ENCODE measurements around the gene ORC3.
"Not testable (repeated sequence)": the region's sequence is repeated elsewhere in the genome, so short reads cannot be mapped to it uniquely, and the experiment has no call there.

Gene ORC3

GRCh38 chr6:87600576-87600975 lies 10.6 kb downstream of the ORC3 start:
- DNase-seq (ENCODE audit: low read depth in 2 of 2): no peak

- no peak for DNase-seq (ENCODE audit: low read depth in 2 of 2)
Measured at GRCh38 chr6:87606199-87606598, 16.3 kb downstream of the ORC3 start.

DNA sequence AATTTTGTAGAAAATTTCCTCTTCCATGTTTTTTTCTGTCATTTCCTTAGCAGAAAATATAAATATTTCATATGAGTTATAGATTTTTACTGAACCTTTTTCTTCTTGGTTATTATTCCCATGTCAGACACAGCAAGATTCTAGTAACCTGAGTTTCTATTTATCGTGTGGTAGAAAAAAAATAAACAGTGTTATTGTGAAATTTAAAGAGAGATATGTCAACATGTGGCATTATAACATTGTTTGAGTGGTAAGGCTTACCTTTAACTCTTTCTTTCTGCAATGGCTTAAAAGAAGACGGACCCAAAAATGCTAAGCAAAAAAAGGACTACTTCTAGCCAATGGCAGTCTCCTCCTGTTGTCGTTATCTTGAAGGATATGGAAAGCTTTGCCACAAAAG lies 18.9 kb downstream of the ORC3 start:
- no peak for DNase-seq (ENCODE audit: low read depth in 2 of 2)

GRCh38 chr6:87613018-87613417 lies 23.1 kb downstream of the ORC3 start:
- not testable (repeated sequence) for DNase-seq (ENCODE audit: low read depth in 2 of 2)

- DNase-seq (ENCODE audit: low read depth in 2 of 2): no peak
Measured at GRCh38 chr6:87617405-87617804, 27.5 kb downstream of the ORC3 start.

DNA sequence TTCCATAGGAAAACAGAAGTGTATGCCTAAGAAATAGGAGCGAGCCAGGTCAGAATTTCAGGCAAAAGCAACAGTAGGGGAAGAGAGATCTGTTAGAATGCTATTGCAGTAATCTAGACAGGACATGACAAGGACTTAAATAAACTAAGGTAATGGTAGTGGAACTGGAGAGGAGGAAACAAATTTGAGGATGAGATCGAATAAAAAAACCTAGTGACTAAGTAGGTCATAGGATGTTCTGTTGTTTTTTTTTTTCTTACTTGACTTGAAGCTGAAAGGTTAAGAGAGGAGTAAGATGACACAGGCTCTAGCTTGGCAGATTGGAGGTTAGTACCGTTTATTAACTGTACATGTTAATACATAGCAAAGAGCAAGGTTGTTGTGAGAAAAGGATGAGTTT lies 28.6 kb downstream of the ORC3 start:
- DNase-seq (ENCODE audit: low read depth in 2 of 2): no peak

GRCh38 chr6:87623248-87623647 lies 33.3 kb downstream of the ORC3 start:
- no peak for DNase-seq (ENCODE audit: low read depth in 2 of 2)

DNA sequence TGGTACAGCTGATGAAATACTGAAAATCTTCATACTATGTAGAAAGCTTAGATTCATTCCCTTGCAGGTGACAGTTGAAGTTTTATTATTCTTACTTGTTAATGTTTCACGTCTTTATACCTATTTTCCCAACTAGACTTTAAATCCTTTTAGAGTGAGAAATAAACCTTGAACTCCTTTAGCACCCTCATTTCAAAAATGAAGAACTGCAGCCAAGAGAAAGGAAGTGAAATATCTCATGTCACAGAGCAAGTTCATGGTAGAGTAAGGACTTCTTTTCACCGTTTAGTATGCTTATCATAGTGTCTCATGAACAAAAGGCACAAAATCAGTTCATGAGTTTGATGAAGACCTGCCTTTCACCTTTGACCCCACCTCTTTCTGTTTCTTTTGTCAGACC lies 38.5 kb downstream of the ORC3 start:
- DNase-seq (ENCODE audit: low read depth in 2 of 2): no peak

DNA sequence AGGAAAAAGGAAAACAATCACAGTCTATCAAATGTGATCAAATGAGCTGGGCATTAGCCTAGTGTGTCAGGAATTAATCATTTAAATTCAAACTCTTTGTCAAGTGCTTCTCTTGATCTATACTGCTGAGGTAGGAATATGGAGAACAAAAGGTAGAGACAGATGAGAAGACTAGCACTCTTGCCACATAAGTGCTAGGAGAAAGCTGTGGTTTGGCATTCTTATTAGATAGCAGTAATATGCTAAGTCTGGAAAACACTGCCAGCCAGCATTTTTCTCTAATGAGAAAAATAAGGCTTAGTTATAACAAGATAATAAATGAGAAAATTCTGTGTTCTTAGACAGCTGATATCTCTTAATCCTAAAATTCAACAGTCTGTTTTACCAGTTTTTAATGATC lies 38.9 kb downstream of the ORC3 start:
- DNase-seq (ENCODE audit: low read depth in 2 of 2): no peak

DNA sequence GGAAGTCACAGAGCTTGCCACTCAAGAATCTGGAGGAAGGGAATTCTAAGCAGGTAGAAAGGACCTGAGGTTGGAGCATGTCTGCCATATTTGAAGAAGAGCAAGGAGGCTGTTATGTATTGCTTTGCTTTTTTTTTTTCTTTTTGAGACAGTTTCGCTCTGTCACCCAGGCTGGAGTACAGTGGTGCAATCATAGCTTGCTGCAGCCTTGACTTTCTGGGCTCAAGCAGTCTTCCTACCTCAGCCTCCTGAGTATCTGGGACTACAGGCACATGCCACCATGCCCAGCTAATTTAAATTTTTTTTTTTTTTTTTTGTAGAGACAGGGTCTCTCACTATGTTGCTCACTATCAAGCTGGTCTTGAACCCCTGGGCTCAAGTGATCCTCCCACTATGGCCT lies 40.8 kb downstream of the ORC3 start:
- DNase-seq (ENCODE audit: low read depth in 2 of 2): no peak

GRCh38 chr6:87633851-87634250 lies 43.9 kb downstream of the ORC3 start:
- no peak for DNase-seq (ENCODE audit: low read depth in 2 of 2)

- no peak for DNase-seq (ENCODE audit: low read depth in 2 of 2)
Measured at GRCh38 chr6:87636315-87636714, 46.4 kb downstream of the ORC3 start.

- no peak for DNase-seq (ENCODE audit: low read depth in 2 of 2)
Measured at GRCh38 chr6:87637106-87637505, 47.2 kb downstream of the ORC3 start.

DNA sequence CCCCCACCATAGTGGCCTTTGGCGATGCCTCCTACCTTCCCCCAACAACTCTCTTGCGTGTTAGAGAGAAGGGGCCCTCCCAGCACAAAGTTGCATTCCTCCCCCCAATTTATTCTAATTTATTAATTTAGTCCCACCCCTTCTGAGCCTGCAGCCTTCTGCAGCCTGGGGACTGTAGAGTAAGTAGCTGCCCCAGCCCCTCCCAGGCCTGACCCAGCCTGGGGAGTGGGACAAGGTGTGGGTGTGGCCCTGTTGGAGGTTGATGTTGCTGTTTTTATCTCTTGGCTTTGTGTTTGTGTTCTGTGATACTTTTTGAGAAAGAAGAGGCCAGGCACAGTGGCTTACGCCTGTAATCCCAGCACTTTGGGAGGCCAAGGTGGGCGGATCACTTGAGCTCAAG lies 49.4 kb downstream of the ORC3 start:
- no peak for DNase-seq (ENCODE audit: low read depth in 2 of 2)

DNA sequence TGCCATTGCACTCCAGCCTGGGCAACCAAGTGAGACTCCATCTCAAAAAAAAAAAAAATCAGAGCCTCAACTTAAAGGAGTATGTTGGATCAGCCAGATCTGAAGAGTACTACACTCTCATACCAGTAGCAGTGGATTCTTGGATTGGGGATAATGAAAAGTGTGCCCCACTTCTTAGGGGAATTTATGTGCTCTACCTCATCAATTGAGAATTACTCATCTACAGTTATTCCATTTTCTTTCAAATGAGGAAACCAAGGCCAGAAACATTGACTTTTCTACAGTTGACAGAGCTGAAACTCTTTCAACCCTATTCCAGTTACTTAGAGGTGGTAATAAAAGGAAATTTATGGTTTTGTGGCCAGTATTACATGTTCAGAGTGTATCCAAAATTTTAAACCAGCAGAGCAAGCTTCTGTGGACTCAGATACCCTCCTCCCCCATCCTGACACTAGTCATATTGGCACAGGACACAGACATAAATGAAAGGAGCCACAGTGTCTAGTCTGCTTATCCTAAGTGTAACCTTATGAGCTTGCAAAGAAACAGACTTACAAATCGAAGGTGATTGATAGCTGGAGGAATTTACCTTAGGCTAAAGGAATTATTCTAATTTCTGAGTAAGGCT lies 51.2 kb downstream of the ORC3 start:
- DNase-seq (ENCODE audit: low read depth in 2 of 2): no peak

DNA sequence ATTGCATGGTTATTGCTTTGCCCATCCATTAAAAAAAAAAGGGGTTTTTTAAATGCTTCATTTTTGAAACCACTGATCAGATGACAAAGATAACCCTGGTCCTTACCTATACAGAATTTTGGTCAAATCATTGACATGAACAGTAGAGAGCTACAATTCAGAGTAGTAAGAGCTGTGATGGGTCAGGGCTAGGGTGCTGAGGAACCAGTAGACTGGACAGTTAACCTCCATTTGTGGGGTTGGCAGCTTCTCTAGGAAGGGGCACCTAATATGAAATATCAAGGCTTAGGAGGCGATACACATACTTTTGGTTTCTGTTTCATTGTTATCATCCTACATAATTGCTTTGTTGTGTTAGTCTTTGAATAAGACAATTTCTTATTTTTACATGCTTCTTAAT lies 55.1 kb downstream of the ORC3 start:
- DNase-seq (ENCODE audit: low read depth in 2 of 2): no peak

DNA sequence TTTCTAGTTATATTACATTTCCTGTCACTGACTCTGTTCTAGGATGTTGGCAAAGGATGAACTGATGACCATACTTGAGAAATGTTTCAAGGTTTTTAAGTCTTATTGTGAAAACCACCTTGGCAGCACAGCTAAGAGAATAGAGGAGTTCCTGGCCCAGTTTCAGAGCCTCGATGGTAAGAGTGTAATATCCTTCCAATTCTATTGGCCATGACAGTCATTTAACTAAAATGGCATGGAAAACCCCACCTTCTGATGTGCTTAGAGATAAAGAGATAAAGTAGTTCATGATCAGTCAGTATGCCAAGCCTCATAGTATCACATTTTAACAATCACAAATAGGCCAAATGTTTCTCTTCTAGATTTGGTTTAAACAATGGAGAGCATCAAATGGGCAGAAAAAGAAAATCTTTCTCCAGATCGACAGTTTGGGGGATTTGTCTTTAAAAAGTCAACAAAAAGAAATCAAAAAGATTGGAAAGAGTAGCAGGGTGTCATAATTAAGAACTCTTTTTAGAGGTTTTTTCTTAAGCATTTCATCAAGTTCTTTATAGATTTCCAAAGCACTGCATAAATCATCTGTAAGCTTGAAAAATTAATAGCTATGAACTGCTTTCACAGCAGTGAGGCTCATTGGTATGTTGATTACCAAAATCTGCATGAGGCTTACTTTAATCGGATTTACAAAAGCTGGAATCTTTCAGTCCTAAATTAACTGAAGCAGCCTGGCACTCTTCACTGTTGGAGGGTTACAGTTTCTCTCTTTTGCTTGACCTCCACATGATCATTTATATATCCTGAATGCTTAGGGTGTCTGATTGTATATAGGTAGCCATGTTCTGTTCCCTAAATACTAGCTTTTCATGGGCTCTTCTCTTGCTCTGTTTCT lies 63.4 kb downstream of the ORC3 start:
- DNase-seq (ENCODE audit: low read depth in 2 of 2): no peak

GRCh38 chr6:87654122-87654521 lies 64.2 kb downstream of the ORC3 start:
- DNase-seq (ENCODE audit: low read depth in 2 of 2): no peak

DNA sequence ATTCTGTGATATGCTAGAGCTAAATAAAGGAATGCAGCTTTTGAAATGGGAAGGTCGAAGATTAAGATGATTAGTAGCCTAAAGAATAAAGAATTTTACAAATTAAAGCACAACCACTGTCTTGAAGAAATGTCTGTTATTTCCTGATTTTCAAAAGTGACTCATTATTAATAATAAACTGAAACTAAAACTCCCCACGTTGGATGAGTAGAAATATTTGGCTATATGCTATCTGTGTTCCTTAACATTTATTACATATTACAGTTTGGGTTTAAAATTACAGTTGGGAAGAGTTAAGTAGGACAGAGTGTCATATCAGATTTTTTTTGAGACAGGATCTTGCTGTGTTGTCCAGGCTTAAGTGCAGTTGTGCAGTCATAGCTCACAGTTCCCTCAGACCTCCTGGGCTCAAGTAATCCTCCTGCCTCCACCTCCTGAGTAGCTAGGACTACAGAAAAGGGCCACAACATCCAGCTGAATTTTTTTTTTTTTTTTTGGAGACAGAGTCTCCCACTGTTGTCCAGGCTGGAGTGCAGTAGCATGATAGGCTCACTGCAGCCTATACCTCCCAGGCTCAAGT lies 65.0 kb downstream of the ORC3 start:
- DNase-seq (ENCODE audit: low read depth in 2 of 2): no peak

- no peak for DNase-seq (ENCODE audit: low read depth in 2 of 2)
Measured at GRCh38 chr6:87655824-87656223, 65.9 kb downstream of the ORC3 start.

GRCh38 chr6:87656857-87657256 lies 66.9 kb downstream of the ORC3 start:
- DNase-seq (ENCODE audit: low read depth in 2 of 2): no peak

DNA sequence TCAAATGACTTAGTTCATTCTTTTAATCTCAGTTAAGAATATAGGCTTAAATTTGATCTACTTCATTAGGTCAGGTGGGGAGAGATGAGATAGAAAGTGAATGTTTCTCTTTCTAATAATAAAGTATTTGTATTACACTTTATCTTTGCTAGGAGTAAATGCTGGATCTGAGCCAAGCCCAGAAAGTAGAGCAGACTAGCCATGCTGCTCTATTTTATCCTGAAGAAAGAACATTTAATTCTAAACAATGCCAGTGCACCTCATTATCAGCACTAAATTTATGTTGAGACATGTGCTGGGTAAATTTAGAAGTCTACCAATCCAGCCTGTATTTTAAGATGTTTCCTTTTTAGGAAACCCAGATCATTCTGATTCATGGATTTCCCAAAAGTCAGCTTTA lies 68.6 kb downstream of the ORC3 start:
- no peak for DNase-seq (ENCODE audit: low read depth in 2 of 2)

All from stimulated activated CD8-positive, alpha-beta memory T cell treated with anti-CD3 and anti-CD28 coated beads, Interleukin-7, amount 100 ng/mL, for 4 hours (primary cell).